CD4-positive, alpha-beta T cell (primary cell): ENCODE data around the gene CCNE1. TPM values are rescaled to one million over a fixed set of nuclear protein-coding genes. Genes with fewer than 3 reads are reported as not detected.
"Not testable (repeated sequence)": the region's sequence is repeated elsewhere in the genome, so short reads cannot be mapped to it uniquely, and the experiment has no call there.

ENCODE experiments used
- ATAC-seq: fragments of 200-7000 bp; cut with Tn5 transposase; one replicate; pipeline ENCODE4 v1.10.0; 2022; ENCODE audit warnings: mild to moderate bottlenecking; ENCODE audit not compliant: poor library complexity
- CTCF ChIA-PET: fragments of 350-600 bp; sonication (Branson Sonifier 250); formaldehyde crosslinking; loops from one replicate; lab custom pipeline; 2021; ENCODE audit warnings: antibody characterized with exemption, inconsistent platforms; lab: Charles Lee
- POLR2A ChIA-PET: fragments of 350-600 bp; sonication (Branson Sonifier 250); formaldehyde crosslinking; loops from one replicate; lab custom pipeline; 2021; ENCODE audit warnings: antibody characterized with exemption, inconsistent platforms; lab: Charles Lee
- DNase-seq, 14 experiments: peaks; one replicate each; pipeline ENCODE4 v3.0.0-alpha.2; 2013 to 2020; ENCODE audit warnings: mixed read lengths in 2 of 14
- H3K27ac ChIP-seq, 2 donors: one replicate each; pipeline versions ENCODE4 v1.5.1 to v1.7.0; 2013; ENCODE audit warnings: low read length in 2 of 2, low read depth in 1 of 2, mild to moderate bottlenecking in 1 of 2
- H3K27me3 ChIP-seq, 2 experiments: 1 replicate in 1 of 2; 2 replicates in 1 of 2; pipeline versions ENCODE4 v1.6.1 to v1.7.0; 2013; ENCODE audit warnings: low read length in 2 of 2, control low read depth in 1 of 2, mild to moderate bottlenecking in 1 of 2, moderate library complexity in 1 of 2; ENCODE audit not compliant: insufficient read depth in 2 of 2, control insufficient read depth in 1 of 2
- H3K36me3 ChIP-seq: one replicate; pipeline ENCODE4 v1.6.1; 2013; ENCODE audit warnings: low read length, control low read depth; ENCODE audit not compliant: insufficient read depth
- H3K4me1 ChIP-seq: one replicate; pipeline ENCODE4 v1.6.1; 2013; ENCODE audit warnings: low read length, control low read depth; ENCODE audit not compliant: insufficient read depth
- H3K4me3 ChIP-seq: one replicate; pipeline ENCODE4 v1.5.1; 2013; ENCODE audit warnings: mild to moderate bottlenecking, low read length, moderate library complexity
- H3K9me3 ChIP-seq, 2 experiments: 1 replicate in 1 of 2; 2 replicates in 1 of 2; pipeline versions ENCODE4 v1.6.1 to v1.7.0; 2013; ENCODE audit warnings: low read length in 2 of 2, mild to moderate bottlenecking in 2 of 2, control low read depth in 1 of 2, moderate library complexity in 1 of 2; ENCODE audit not compliant: control insufficient read depth in 1 of 2, insufficient read depth in 1 of 2
- H3K27ac Mint-ChIP-seq: one replicate; pipeline ENCODE4 v1.8.0; 2020; ENCODE audit warnings: mixed read lengths
- H3K27me3 Mint-ChIP-seq: one replicate; pipeline ENCODE4 v1.8.0; 2021; ENCODE audit warnings: mixed read lengths
- H3K36me3 Mint-ChIP-seq: one replicate; pipeline ENCODE4 v1.8.0; 2021; ENCODE audit warnings: low read depth, mixed read lengths
- H3K4me1 Mint-ChIP-seq: one replicate; pipeline ENCODE4 v1.8.0; 2021; ENCODE audit warnings: low read depth, mixed read lengths
- H3K4me3 Mint-ChIP-seq: one replicate; pipeline ENCODE4 v1.8.0; 2020; ENCODE audit warnings: mild to moderate bottlenecking, mixed read lengths
- H3K9me3 Mint-ChIP-seq: one replicate; pipeline ENCODE4 v1.8.0; 2020; ENCODE audit warnings: mixed read lengths
- CTCF ChIP-seq: fragments of 200-600 bp; IDR thresholded peaks from one replicate; pipeline ENCODE4 v1.8.0; 2022; ENCODE audit warnings: antibody characterized with exemption, mild to moderate bottlenecking
- intact Hi-C, 2 experiments: fragments of 100-400 bp; cut with DNase I in 1 of 2; cut with micrococcal nuclease in 1 of 2; formaldehyde crosslinking; loops; one replicate each; pipeline versions ENCODE4 v1.15.1 to v1.9.0; 2023 to 2025; cut with DNase I, micrococcal nuclease
- total RNA-seq, 174 experiments: library from RNA in 2 of 174; stranded (reverse) in 2 of 174; gene quantifications; one replicate each; pipeline ENCODE4 v1.2.3 and lab custom pipeline; 2021 to 2026

The CCNE1 gene
- total RNA-seq, 2 experiments from 2014 or later: 4.9 to 5.6 TPM

GRCh38 chr19:29789007-29789406 lies 22.8 kb upstream of the CCNE1 start:
- no peak for DNase-seq
- H3K4me1 Mint-ChIP-seq: no peaks in the 10 kb centered on the region
- H3K4me1 ChIP-seq: no peaks in the 10 kb centered on the region
- POLR2A ChIA-PET: no interaction called here
- H3K9me3 Mint-ChIP-seq: peaks cover 2% of the 10 kb centered on the region
- no peak for TF ChIP-seq CTCF
- intact Hi-C loops: no loop called here
- H3K36me3 ChIP-seq: no peaks in the 10 kb centered on the region
- CTCF ChIA-PET: no interaction called here
- no peak overlapping the region for H3K27ac ChIP-seq
- H3K27me3 Mint-ChIP-seq: no peaks in the 10 kb centered on the region
- peaks cover 0 to 4% of the 10 kb centered on the region in 2 experiments for H3K9me3 ChIP-seq
- no peak overlapping the region for H3K4me3 ChIP-seq
- no peak overlapping the region for H3K27ac Mint-ChIP-seq
- ATAC-seq: no peak
- H3K4me3 Mint-ChIP-seq: no peak overlapping the region
- H3K27me3 ChIP-seq: no peaks in the 10 kb centered on the region
- H3K36me3 Mint-ChIP-seq: no peaks in the 10 kb centered on the region

- no peak overlapping the region for H3K4me3 ChIP-seq
- DNase-seq: no peak
- no peaks in the 10 kb centered on the region for H3K27me3 ChIP-seq
- no peak for TF ChIP-seq CTCF
- H3K4me1 Mint-ChIP-seq: no peaks in the 10 kb centered on the region
- H3K4me1 ChIP-seq: no peaks in the 10 kb centered on the region
- H3K36me3 Mint-ChIP-seq: no peaks in the 10 kb centered on the region
- H3K27ac Mint-ChIP-seq: no peak overlapping the region
- H3K27me3 Mint-ChIP-seq: no peaks in the 10 kb centered on the region
- no peak for ATAC-seq
- peaks cover 1% of the 10 kb centered on the region for H3K9me3 Mint-ChIP-seq
- intact Hi-C loops: no loop called here
- H3K4me3 Mint-ChIP-seq: no peak overlapping the region
- no peaks in the 10 kb centered on the region for H3K9me3 ChIP-seq
- CTCF ChIA-PET: no interaction called here
- no peak overlapping the region for H3K27ac ChIP-seq
- H3K36me3 ChIP-seq: no peaks in the 10 kb centered on the region
- POLR2A ChIA-PET: no interaction called here
Observed at GRCh38 chr19:29793116-29793727, 18.6 kb upstream of the CCNE1 start.

- H3K4me1 ChIP-seq, ATAC-seq, H3K27me3 Mint-ChIP-seq, intact Hi-C loops, H3K27ac Mint-ChIP-seq, H3K4me1 Mint-ChIP-seq, H3K9me3 ChIP-seq, CTCF ChIA-PET, H3K36me3 Mint-ChIP-seq, H3K27ac ChIP-seq, H3K4me3 ChIP-seq, DNase-seq, H3K27me3 ChIP-seq, H3K36me3 ChIP-seq, POLR2A ChIA-PET, H3K4me3 Mint-ChIP-seq, H3K9me3 Mint-ChIP-seq: not testable (repeated sequence)
Observed at GRCh38 chr19:29794490-29794889, 17.3 kb upstream of the CCNE1 start.
